Activated CD8-positive, alpha-beta T cell treated with anti-CD3 and anti-CD28 coated beads, Interleukin-2, amount 10 ng/mL, durations not matched to agents 7 days and 5 days (primary cell): ENCODE measurements around the gene SLC41A1. TPM values are rescaled to one million over a fixed set of nuclear protein-coding genes. Genes with fewer than 3 reads are reported as not detected.

Experiments used
- ATAC-seq: fragments of 150-1000 bp; cut with Tn5 transposase; one replicate; pipeline ENCODE4 v1.10.0; 2021; ENCODE audit warnings: moderate library complexity
- CTCF ChIA-PET: fragments of 350-600 bp; sonication (Branson Sonifier 250); formaldehyde crosslinking; loops from one replicate; lab custom pipeline; 2021; ENCODE audit warnings: antibody characterized with exemption; lab: Charles Lee
- POLR2A ChIA-PET: fragments of 350-600 bp; sonication (Branson Sonifier 250); formaldehyde crosslinking; loops from one replicate; lab custom pipeline; 2021; ENCODE audit warnings: antibody characterized with exemption; lab: Charles Lee
- DNase-seq: peaks from one replicate; pipeline ENCODE4 v3.0.0-alpha.2; 2020
- H3K27ac Mint-ChIP-seq: one replicate; pipeline ENCODE4 v1.8.0; 2021; ENCODE audit warnings: mild to moderate bottlenecking, mixed read lengths
- H3K27me3 Mint-ChIP-seq: one replicate; pipeline ENCODE4 v1.8.0; 2021; ENCODE audit warnings: low read depth, mixed read lengths
- H3K36me3 Mint-ChIP-seq: one replicate; pipeline ENCODE4 v1.8.0; 2021; ENCODE audit warnings: low read depth, mixed read lengths
- H3K4me1 Mint-ChIP-seq: one replicate; pipeline ENCODE4 v1.8.0; 2021; ENCODE audit warnings: low read depth, mixed read lengths
- H3K4me3 Mint-ChIP-seq: one replicate; pipeline ENCODE4 v1.8.0; 2021; ENCODE audit warnings: mild to moderate bottlenecking, mixed read lengths
- H3K9me3 Mint-ChIP-seq: one replicate; pipeline ENCODE4 v1.8.0; 2022; ENCODE audit warnings: mixed read lengths; ENCODE audit not compliant: insufficient read depth
- total RNA-seq, 2 experiments: library from RNA; stranded (reverse); gene quantifications; one replicate each; pipeline ENCODE4 v1.2.3, GENCODE V29; 2021

The SLC41A1 gene
- total RNA-seq, 2 experiments from 2014 or later: 8.9 to 10.1 TPM

- peaks cover 37% of the 10 kb centered on the region for H3K4me1 Mint-ChIP-seq
- ATAC-seq (peak; percentile 89), DNase-seq (peak; percentile 98)
- no peaks in the 10 kb centered on the region for H3K9me3 Mint-ChIP-seq
- peaks cover 32% of the 10 kb centered on the region for H3K36me3 Mint-ChIP-seq
- peak within 1 kb of the TSS; percentile 98 for H3K4me3 Mint-ChIP-seq
- peaks cover 2% of the 10 kb centered on the region for H3K27me3 Mint-ChIP-seq
- ChIA-PET POLR2A (interaction anchor here (0.6 to 2.0 kb wide), 11 partner anchors 9 to 145 kb away, joined by 3 to 26 read pairs (median 4); partner anchors contain the start of gene RAB29), CTCF (interaction anchor here (1.0 to 2.2 kb wide), 6 partner anchors 25 to 219 kb away, joined by 3 to 12 read pairs (median 4); partner anchors contain the start of gene RAB29)
- H3K27ac Mint-ChIP-seq: peak within 1 kb of the TSS; percentile 98
These were observed 62.6 kb downstream of the SLC41A1 start, which contains the start of gene NUCKS1 for GRCh38 chr1:205750138-205751035. Gene NUCKS1 (minus strand): TSS chr1:205750182. CDS start chr1:205749973, 209 bp downstream.

GRCh38 chr1:205749234-205750137 lies 63.5 kb downstream of the SLC41A1 start:
- peaks cover 2% of the 10 kb centered on the region for H3K27me3 Mint-ChIP-seq
- DNase-seq (peak; percentile 96), ATAC-seq (peak; percentile 84)
- no peaks in the 10 kb centered on the region for H3K9me3 Mint-ChIP-seq
- ChIA-PET POLR2A (interaction anchor here (0.6 to 2.0 kb wide), 16 partner anchors 9 to 1055 kb away, joined by 3 to 26 read pairs (median 3); partner anchors contain the start of genes ELK4 and RAB29), CTCF (interaction anchor here (1.0 to 2.2 kb wide), 7 partner anchors 17 to 218 kb away, joined by 3 to 12 read pairs (median 3); partner anchors contain the start of genes ELK4 and RAB29)
- H3K27ac Mint-ChIP-seq: peak overlapping the region; percentile 98
- peaks cover 44% of the 10 kb centered on the region for H3K4me1 Mint-ChIP-seq
- peaks cover 33% of the 10 kb centered on the region for H3K36me3 Mint-ChIP-seq
- H3K4me3 Mint-ChIP-seq: peak overlapping the region; percentile 98

GRCh38 chr1:205748403-205749233 lies 64.4 kb downstream of the SLC41A1 start:
- peak; percentile 35 for ATAC-seq
- Mint-ChIP-seq H3K36me3 (peaks cover 39% of the 10 kb centered on the region), H3K9me3 (no peaks in the 10 kb centered on the region), H3K4me3 (peak overlapping the region; percentile 98), H3K27ac (peak overlapping the region; percentile 88), H3K27me3 (peaks cover 2% of the 10 kb centered on the region), H3K4me1 (peaks cover 50% of the 10 kb centered on the region)
- DNase-seq: peak; percentile 33
- ChIA-PET CTCF (interaction anchor here (0.7 to 2.2 kb wide), 7 partner anchors 16 to 116 kb away, joined by 3 to 12 read pairs (median 3); partner anchors contain the start of genes ELK4 and RAB29), POLR2A (interaction anchor here (0.6 to 2.0 kb wide), 13 partner anchors 10 to 1056 kb away, joined by 3 to 26 read pairs (median 3); partner anchors contain the start of genes ELK4 and RAB29)

- no peaks in the 10 kb centered on the region for H3K27me3 Mint-ChIP-seq
- no peaks in the 10 kb centered on the region for H3K9me3 Mint-ChIP-seq
- H3K36me3 Mint-ChIP-seq: peaks cover 46% of the 10 kb centered on the region
- ATAC-seq (no peak), DNase-seq (no peak)
- ChIA-PET CTCF (interaction anchor here (1.0 to 6.3 kb wide), 5 partner anchors 11 to 65 kb away, joined by 3 to 31 read pairs (median 3); no protein-coding TSS in a partner anchor), POLR2A (interaction anchor here (0.6 to 3.0 kb wide), 5 partner anchors 8 to 28 kb away, joined by 3 to 10 read pairs (median 4); partner anchors contain the start of gene RAB29)
- no peak overlapping the region for H3K27ac Mint-ChIP-seq
- H3K4me1 Mint-ChIP-seq: peaks cover 57% of the 10 kb centered on the region
- H3K4me3 Mint-ChIP-seq: peak overlapping the region; percentile 53
These were observed 66.1 kb downstream of the SLC41A1 start for GRCh38 chr1:205746757-205747412.

GRCh38 chr1:205744403-205744802 lies 68.6 kb downstream of the SLC41A1 start:
- CTCF ChIA-PET: interaction anchor here (1.5 to 6.3 kb wide), 2 partner anchors 9 to 33 kb away, joined by 6 to 31 read pairs; no protein-coding TSS in a partner anchor
- peaks cover 50% of the 10 kb centered on the region for H3K4me1 Mint-ChIP-seq
- H3K27me3 Mint-ChIP-seq: no peaks in the 10 kb centered on the region
- H3K4me3 Mint-ChIP-seq: no peak overlapping the region
- ATAC-seq (no peak), DNase-seq (no peak)
- H3K9me3 Mint-ChIP-seq: no peaks in the 10 kb centered on the region
- peaks cover 50% of the 10 kb centered on the region for H3K36me3 Mint-ChIP-seq
- POLR2A ChIA-PET: interaction anchor here (1.2 to 3.0 kb wide), 2 partner anchors 13 to 31 kb away, joined by 3 to 10 read pairs; partner anchors contain the start of gene RAB29
- H3K27ac Mint-ChIP-seq: no peak overlapping the region

- ChIA-PET CTCF (interaction anchor here (6.3 kb wide), 1 partner anchor 33 kb away, joined by 31 read pairs; no protein-coding TSS in a partner anchor), POLR2A (interaction anchor here (1.2 kb wide), 1 partner anchor 13 kb away, joined by 3 read pairs; no protein-coding TSS in a partner anchor)
- DNase-seq: no peak
- no peak overlapping the region for H3K4me3 Mint-ChIP-seq
- ATAC-seq: no peak
- no peaks in the 10 kb centered on the region for H3K9me3 Mint-ChIP-seq
- H3K36me3 Mint-ChIP-seq: peaks cover 52% of the 10 kb centered on the region
- peak overlapping the region; percentile 2 for H3K27ac Mint-ChIP-seq
- H3K4me1 Mint-ChIP-seq: peaks cover 53% of the 10 kb centered on the region
- no peaks in the 10 kb centered on the region for H3K27me3 Mint-ChIP-seq
These were observed 69.0 kb downstream of the SLC41A1 start for GRCh38 chr1:205743977-205744376.

GRCh38 chr1:205741681-205742080 lies 71.3 kb downstream of the SLC41A1 start:
- CTCF ChIA-PET: interaction anchor here (1.0 to 6.3 kb wide), 4 partner anchors 10 to 44 kb away, joined by 3 to 31 read pairs (median 4); no protein-coding TSS in a partner anchor
- Mint-ChIP-seq H3K9me3 (no peaks in the 10 kb centered on the region), H3K27me3 (no peaks in the 10 kb centered on the region), H3K4me1 (peaks cover 44% of the 10 kb centered on the region), H3K27ac (no peak overlapping the region), H3K4me3 (no peak overlapping the region), H3K36me3 (peaks cover 42% of the 10 kb centered on the region)
- POLR2A ChIA-PET: interaction anchor here (0.6 kb wide), 1 partner anchor 174 kb away, joined by 3 read pairs; no protein-coding TSS in a partner anchor
- no peak for DNase-seq
- ATAC-seq: no peak

- H3K27me3 Mint-ChIP-seq: no peaks in the 10 kb centered on the region
- H3K27ac Mint-ChIP-seq: peak overlapping the region; percentile 28
- H3K4me3 Mint-ChIP-seq: no peak overlapping the region
- ChIA-PET CTCF (interaction anchor here (0.9 to 5.8 kb wide), 7 partner anchors 9 to 245 kb away, joined by 3 to 35 read pairs (median 3); no protein-coding TSS in a partner anchor), POLR2A (interaction anchor here (1.6 kb wide), 1 partner anchor 14 kb away, joined by 5 read pairs; no protein-coding TSS in a partner anchor)
- ATAC-seq (no peak), DNase-seq (no peak)
- peaks cover 34% of the 10 kb centered on the region for H3K4me1 Mint-ChIP-seq
- H3K9me3 Mint-ChIP-seq: no peaks in the 10 kb centered on the region
- H3K36me3 Mint-ChIP-seq: peaks cover 38% of the 10 kb centered on the region
These were observed 73.4 kb downstream of the SLC41A1 start for GRCh38 chr1:205739348-205740160.
